ENCODE measurements around the gene GARIN5B.
"Not testable (repeated sequence)": the region's sequence is repeated elsewhere in the genome, so short reads cannot be mapped to it uniquely, and the experiment has no call there.

GARIN5B gene

DNA sequence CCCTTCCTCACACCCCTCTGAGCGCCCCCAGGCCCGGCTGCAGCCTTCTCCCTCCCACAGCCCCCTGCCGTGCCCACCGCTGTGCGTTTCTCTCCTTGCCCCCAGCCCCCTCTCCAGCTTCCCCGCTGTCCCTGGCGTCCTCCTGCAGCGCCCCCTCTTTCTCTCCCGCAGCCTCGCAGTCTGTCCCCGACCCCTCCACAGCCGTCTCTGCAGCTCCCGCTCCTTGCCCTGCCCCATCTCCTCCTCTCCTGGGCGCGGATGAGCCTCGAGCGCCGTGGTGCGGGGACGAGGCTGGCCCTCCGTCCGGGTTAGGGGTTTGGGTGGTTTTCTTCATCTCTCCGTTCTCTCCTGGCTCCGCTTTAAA is 22.3 kb downstream of the GARIN5B start:
- H3K27ac Mint-ChIP-seq = peak overlapping the region; percentile 98
- H3K36me3 Mint-ChIP-seq = peaks cover 3% of the 10 kb centered on the region
- H3K4me1 Mint-ChIP-seq = peaks cover 23% of the 10 kb centered on the region

DNA sequence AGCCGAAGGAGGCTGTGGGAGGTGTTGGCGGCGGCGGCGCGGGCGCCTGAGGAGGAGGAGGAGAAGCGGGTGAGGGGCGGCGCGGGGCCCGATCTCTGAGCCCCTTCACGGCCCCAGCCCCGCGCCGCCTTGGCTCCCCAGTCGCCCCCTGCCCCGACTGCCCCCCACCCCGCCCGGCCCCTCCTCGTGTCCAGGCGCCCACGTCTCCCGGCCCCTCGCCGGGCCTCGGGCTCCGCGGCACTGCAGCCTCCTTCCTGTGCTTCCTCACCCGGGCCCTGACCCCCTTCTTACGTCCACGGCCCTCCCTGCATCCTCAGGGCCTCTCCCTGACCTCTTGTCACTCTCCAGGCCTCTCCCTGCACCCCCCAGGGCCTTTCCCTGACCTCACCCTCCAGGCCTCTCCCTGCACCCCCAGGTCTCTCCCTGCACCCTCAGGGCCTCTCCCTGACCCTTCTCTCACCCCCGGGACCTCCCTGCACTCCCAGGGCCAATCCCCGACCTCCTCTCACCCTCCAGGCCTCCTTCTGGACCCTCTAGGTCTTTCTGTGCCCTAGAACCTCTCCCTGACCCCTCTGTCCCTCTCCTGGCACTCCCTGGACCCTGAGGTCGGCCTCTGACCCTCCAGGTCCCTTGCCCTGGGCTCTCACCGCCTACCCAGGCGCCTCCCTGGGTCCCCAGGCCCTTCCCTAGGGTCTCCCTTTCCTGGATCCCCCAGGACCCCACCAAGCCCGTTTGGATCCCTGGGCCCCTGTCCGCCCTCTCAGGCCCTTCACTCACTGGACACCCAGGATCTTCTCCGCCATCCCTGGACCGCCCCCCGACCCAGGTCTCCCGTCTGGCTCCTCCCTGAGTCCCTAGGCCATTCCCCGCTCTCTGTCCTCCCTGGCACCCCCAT is 22.9 kb downstream of the GARIN5B start:
- Mint-ChIP-seq H3K9me3 (no peaks in the 10 kb centered on the region), H3K36me3 (peaks cover 3% of the 10 kb centered on the region), H3K4me3 (peak overlapping the region; percentile 95), H3K4me1 (peaks cover 23% of the 10 kb centered on the region), H3K27ac (peak overlapping the region; percentile 98), H3K27me3 (peaks cover 16% of the 10 kb centered on the region)
- no peak for ATAC-seq (ENCODE audit: low read depth)
- peak; percentile 30 to 49 for DNase-seq (ENCODE audit: low spot score in 2 of 2)

More for the DNA sequence above, 22.3 kb downstream of the GARIN5B start:
- Mint-ChIP-seq H3K27me3 (peaks cover 16% of the 10 kb centered on the region), H3K9me3 (no peaks in the 10 kb centered on the region), H3K4me3 (peak overlapping the region; percentile 95)
- no peak for ATAC-seq (ENCODE audit: low read depth)
- no peak for DNase-seq (ENCODE audit: low spot score in 2 of 2)

DNA sequence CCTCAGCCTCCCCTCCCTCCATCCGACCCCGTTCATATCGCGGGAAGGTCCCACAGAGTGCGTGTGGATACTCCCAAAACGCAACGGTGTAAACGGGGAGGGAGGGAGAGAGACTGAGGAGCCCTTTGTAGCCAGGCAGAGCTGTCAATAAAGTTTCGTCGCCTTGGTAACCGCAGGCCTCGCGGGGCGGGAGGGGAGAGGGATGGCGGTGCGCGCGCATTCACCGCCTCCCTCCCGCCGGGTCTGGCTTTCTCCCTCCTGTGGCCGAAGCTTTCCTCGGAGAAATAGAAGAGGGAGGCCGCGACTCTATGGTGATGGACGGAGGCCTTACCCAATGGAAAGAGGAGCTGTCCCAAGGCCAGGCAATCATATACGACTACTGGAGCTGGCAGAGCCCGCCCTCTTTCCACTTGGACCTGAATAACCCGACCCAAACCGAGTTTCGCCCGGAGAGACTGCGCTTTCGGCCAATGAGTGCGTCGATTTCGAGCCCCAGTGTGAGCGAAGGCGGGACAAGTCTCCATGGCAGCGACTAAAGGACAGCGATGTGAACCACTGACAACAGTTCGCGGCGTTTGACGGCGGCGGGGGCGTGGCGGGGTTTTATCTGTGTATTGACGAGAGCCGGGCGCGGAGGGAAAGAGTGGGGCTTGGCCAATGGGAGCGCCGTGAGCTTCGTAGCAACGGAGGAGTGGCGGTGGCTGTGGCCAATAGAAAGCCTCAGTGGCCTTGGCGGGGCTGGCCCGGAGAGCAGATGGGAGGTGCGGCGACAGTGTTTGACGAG is 23.8 kb downstream of the GARIN5B start, which contains the start of gene KMT5C:
KMT5C (plus strand) TSS at position 772 of the 784 bp plus-strand sequence. CDS start 2,061 bp downstream, outside the sequence.
- H3K4me1 Mint-ChIP-seq = peaks cover 23% of the 10 kb centered on the region
- DNase-seq (ENCODE audit: low spot score in 2 of 2) (peak; percentile 98 to 100), ATAC-seq (ENCODE audit: low read depth) (peak; percentile 72)
- no peaks in the 10 kb centered on the region for H3K9me3 Mint-ChIP-seq
- H3K27ac Mint-ChIP-seq = peak within 1 kb of the TSS; percentile 98
- peaks cover 3% of the 10 kb centered on the region for H3K36me3 Mint-ChIP-seq
- H3K4me3 Mint-ChIP-seq = peak within 1 kb of the TSS; percentile 95
- peaks cover 18% of the 10 kb centered on the region for H3K27me3 Mint-ChIP-seq

DNA sequence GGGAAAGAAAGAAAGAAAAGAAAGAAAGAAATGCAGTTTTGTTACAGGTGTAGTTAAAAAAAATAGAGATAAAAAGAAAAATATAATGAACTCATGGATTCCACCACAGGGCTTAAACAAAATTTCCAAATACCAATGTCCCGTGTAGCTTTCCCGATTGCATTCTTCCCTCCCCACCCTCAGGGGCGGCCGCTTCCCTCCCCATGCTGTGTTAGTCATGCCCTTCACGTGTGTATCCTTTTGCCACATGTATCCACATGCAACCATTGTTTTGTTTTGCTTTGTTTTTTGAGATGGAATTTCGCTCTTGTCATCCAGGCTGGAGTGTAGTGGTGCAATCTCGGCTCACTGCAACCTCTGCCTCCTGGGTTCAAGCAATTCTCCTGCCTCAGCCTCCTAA is 27.0 kb downstream of the GARIN5B start:
- H3K4me1 Mint-ChIP-seq = peaks cover 18% of the 10 kb centered on the region
- H3K27ac Mint-ChIP-seq = no peak overlapping the region
- no peaks in the 10 kb centered on the region for H3K9me3 Mint-ChIP-seq
- H3K27me3 Mint-ChIP-seq = peaks cover 22% of the 10 kb centered on the region
- no peak for ATAC-seq (ENCODE audit: low read depth)
- no peaks in the 10 kb centered on the region for H3K36me3 Mint-ChIP-seq
- no peak for DNase-seq (ENCODE audit: low spot score in 2 of 2)
- H3K4me3 Mint-ChIP-seq = no peak overlapping the region

DNA sequence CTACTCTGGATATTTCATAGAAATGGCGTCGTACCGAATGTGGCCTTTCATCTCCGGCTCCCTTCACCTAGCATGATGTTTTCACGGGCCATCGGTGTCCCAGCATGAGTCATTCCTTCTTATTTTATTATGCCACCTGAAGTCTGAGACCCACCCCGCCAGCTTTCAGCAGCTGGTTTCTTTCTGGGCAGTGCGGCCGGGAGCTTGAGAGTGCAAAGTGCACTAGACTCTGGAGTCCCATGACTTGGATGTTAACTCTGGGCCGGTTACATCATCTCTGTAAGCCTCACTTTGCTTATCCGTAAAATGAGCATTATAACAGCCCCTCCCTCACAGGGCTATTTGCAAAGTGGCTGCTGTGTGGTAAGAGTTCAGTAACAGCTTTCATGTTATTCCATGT is 29.2 kb downstream of the GARIN5B start:
- H3K4me1 Mint-ChIP-seq = peaks cover 5% of the 10 kb centered on the region
- ATAC-seq (ENCODE audit: low read depth) = no peak
- H3K36me3 Mint-ChIP-seq = no peaks in the 10 kb centered on the region
- DNase-seq (ENCODE audit: low spot score in 2 of 2) = no peak
- peaks cover 20% of the 10 kb centered on the region for H3K27me3 Mint-ChIP-seq
- H3K27ac Mint-ChIP-seq = no peak overlapping the region
- no peak overlapping the region for H3K4me3 Mint-ChIP-seq
- H3K9me3 Mint-ChIP-seq = no peaks in the 10 kb centered on the region

DNA sequence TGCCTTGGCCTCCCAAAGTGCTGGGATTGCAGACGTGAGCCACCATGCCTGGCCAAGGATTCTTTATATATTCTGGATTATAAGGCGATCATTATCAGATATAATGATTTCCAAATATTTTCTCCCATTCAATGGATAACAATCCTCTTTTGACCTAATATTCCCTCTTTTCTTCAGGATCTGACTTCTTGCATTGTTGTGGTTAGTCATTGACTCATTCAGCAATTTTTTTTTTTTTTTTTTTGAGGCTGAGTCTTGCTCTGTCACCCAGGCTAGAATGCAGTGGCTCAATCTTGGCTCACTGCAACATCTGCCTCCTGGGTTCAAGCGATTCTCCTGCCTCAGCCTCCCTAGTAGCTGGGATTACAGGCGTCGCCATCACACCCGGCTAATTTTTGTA is 33.3 kb downstream of the GARIN5B start:
- H3K4me3 Mint-ChIP-seq; H3K27ac Mint-ChIP-seq; H3K9me3 Mint-ChIP-seq; H3K4me1 Mint-ChIP-seq; ATAC-seq (ENCODE audit: low read depth); H3K36me3 Mint-ChIP-seq; DNase-seq (ENCODE audit: low spot score in 2 of 2): not testable (repeated sequence)
- peaks cover 15% of the 10 kb centered on the region for H3K27me3 Mint-ChIP-seq

DNA sequence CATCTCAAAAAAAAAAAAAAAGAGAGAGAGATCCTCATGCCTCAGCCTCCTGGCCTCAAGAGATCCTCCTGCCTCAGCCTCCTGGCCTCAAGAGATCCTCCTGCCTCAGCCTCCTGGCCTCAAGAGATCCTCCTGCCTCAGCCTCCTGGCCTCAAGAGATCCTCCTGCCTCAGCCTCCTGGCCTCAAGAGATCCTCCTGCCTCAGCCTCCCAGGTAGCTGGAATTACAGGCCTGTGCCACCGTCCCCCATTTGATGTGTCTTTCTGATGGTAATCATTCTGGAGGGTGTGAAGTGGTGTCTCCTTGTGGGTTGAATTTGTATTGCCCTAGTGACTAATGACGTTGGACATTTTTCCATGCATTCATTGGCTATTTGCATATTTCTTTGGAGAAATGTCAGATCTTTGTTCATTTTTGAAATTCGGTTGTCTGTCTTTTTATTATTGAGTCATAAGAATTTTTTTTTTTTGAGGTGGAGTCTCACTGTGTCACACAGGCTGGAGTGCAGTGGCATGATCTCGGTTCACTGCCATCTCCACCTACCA is 34.2 kb downstream of the GARIN5B start:
- not testable (repeated sequence) for DNase-seq (ENCODE audit: low spot score in 2 of 2); ATAC-seq (ENCODE audit: low read depth); H3K27ac Mint-ChIP-seq; H3K36me3 Mint-ChIP-seq; H3K4me1 Mint-ChIP-seq; H3K9me3 Mint-ChIP-seq; H3K4me3 Mint-ChIP-seq
- peaks cover 16% of the 10 kb centered on the region for H3K27me3 Mint-ChIP-seq

DNA sequence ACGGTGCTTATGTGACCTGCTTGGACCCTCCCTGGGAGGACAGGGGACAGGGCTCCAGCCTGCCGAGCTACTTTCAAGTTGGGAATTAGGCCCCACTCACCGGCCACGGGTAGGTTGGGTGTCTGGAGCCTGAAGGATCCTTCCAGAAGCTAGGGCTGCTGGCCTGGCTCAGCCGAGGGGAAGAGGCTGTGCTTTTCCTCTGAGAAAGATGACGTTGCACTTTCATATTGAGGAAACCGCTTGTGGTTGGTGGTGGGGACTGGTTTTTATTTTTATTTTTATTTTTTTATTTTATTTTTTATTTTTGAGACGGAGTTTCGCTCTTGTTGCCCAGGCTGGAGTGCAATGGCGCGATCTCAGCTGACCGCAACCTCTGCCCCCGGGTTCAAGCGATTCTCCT is 37.9 kb downstream of the GARIN5B start, which contains the start of gene TMEM150B:
TMEM150B (minus strand) TSS at position 170 of the 400 bp plus-strand sequence. CDS start 4,305 bp downstream, outside the sequence.
- Mint-ChIP-seq H3K36me3 (no peaks in the 10 kb centered on the region), H3K4me1 (peaks cover 3% of the 10 kb centered on the region), H3K27me3 (peaks cover 21% of the 10 kb centered on the region), H3K4me3 (no peak within 1 kb of the TSS), H3K9me3 (no peaks in the 10 kb centered on the region), H3K27ac (no peak within 1 kb of the TSS)
- DNase-seq (ENCODE audit: low spot score in 2 of 2) (no peak), ATAC-seq (ENCODE audit: low read depth) (peak; percentile 46)

DNA sequence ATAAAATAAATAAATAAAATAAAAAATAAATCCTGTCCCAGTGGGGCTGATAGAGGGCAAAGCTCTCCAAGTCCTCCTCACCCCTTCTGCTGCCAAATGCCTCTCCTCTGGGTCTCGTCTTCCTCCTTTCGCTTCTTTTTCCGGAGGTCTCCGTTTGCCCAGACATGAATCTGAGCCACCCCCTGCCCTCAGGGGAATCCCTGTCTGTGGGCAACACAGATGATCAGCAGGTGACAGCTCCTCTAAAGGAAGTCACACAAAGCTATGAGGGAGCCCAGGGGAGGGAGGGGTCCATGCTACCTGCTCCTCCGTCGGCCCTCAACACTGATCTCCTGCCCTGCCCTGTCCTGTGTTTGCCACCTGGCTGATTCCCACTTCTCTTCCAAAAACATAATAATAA is 38.4 kb downstream of the GARIN5B start:
- ATAC-seq (ENCODE audit: low read depth) = peak; percentile 50
- H3K27me3 Mint-ChIP-seq = peaks cover 23% of the 10 kb centered on the region
- no peak overlapping the region for H3K27ac Mint-ChIP-seq
- H3K9me3 Mint-ChIP-seq = no peaks in the 10 kb centered on the region
- H3K4me1 Mint-ChIP-seq = peaks cover 3% of the 10 kb centered on the region
- DNase-seq (ENCODE audit: low spot score in 2 of 2) = no peak
- H3K36me3 Mint-ChIP-seq = no peaks in the 10 kb centered on the region
- no peak overlapping the region for H3K4me3 Mint-ChIP-seq

DNA sequence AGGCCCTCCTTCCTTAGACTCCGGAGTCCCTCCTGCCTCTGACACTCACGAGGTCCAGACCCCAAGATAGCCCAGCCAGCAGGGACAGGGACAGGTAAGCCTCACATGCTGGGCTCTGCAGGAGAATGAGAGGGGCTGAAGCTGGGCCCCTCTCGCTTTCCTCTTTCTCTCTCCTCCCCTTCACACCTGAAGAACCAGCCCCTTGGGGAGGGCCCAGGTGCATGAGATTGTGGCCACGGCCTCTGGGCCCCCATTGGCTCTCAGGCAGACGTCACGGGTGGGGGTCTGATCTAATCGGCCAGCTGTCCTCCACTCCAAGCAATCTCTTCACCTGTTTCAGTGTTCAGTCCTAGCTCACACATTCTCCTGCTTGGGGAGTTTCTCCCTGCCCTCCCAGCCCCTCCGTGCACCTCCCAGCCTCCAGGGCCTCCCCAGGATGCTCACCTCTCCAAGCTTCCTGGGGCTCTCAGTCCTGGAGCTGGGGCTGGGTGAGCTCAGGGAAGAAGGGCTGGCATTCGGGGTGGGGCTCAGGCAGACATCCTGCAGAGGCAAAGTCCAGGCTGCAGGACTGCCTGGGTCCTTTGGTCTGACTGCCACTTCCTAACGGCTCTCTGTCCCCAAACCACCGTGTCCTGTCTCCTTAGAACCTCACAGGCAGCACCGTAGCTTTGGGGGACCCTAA is 40.7 kb downstream of the GARIN5B start:
- no peak overlapping the region for H3K4me3 Mint-ChIP-seq
- H3K4me1 Mint-ChIP-seq = peaks cover 3% of the 10 kb centered on the region
- no peak for ATAC-seq (ENCODE audit: low read depth)
- H3K36me3 Mint-ChIP-seq = no peaks in the 10 kb centered on the region
- no peak overlapping the region for H3K27ac Mint-ChIP-seq
- H3K27me3 Mint-ChIP-seq = peaks cover 18% of the 10 kb centered on the region
- no peak for DNase-seq (ENCODE audit: low spot score in 2 of 2)
- no peaks in the 10 kb centered on the region for H3K9me3 Mint-ChIP-seq

DNA sequence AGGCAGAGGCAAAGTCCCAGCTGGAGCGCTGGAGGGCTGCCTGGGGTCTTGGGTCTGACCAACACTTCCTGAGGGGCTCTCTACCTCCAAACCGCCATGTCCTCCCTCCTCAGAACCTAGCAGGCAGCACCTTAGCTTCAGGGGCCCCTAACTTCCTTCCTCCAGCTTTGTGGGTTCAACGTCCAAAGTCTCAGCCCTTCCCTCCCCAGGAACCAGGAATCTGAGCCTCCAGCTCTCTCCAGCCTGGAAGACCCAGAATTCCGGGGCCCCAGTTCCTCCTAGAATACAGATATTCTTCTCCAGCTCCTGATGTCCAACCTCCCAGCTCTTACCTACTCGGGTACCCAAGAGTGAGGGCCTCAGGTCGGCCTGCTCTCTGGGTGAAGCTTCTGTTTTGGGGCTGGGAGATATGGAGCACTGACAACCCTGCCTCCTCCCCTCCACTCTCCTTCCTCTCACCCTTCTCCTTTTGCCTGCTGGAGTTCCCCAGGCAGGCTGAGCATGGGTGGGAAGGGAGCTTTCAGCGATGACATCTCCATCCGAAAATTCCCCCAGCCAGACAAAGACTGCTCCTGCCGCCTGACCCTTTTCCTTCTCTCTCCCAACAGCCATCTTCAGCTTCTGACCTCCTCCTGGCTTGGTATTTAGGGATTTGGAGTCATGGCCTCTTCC is 41.5 kb downstream of the GARIN5B start:
- Mint-ChIP-seq H3K27ac (no peak overlapping the region), H3K27me3 (peaks cover 18% of the 10 kb centered on the region), H3K4me1 (peaks cover 3% of the 10 kb centered on the region), H3K9me3 (no peaks in the 10 kb centered on the region), H3K36me3 (no peaks in the 10 kb centered on the region), H3K4me3 (no peak overlapping the region)
- DNase-seq (ENCODE audit: low spot score in 2 of 2) (no peak), ATAC-seq (ENCODE audit: low read depth) (no peak)

DNA sequence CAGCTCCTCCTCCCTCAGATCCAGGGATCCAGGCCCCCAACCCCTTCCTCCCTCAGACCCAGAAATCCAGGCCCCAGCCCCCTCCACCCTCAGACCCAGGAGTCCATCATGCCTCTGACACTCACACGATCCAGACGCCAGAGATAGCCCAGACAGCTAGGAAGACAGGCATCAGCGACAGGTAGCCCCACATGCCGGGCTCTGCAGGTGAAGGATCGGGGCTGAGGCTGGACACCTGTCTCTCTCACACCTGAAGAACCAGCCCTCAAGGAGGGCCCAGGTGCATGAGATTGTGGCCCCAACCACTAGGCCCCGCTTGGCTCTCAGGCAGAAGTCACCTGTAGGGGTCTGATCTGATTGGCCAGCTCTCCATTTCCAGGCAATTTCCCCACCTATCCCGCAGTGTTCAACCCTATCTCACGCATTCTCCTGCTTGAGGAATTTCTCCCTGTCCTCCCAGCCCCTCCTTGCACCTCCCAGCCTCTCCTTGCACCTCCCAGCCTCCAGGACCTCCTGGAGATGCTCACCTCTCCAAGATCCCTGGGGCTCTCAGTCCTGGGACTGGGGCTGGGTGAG is 42.1 kb downstream of the GARIN5B start:
- no peaks in the 10 kb centered on the region for H3K36me3 Mint-ChIP-seq
- H3K27ac Mint-ChIP-seq = no peak overlapping the region
- H3K9me3 Mint-ChIP-seq = no peaks in the 10 kb centered on the region

DNA sequence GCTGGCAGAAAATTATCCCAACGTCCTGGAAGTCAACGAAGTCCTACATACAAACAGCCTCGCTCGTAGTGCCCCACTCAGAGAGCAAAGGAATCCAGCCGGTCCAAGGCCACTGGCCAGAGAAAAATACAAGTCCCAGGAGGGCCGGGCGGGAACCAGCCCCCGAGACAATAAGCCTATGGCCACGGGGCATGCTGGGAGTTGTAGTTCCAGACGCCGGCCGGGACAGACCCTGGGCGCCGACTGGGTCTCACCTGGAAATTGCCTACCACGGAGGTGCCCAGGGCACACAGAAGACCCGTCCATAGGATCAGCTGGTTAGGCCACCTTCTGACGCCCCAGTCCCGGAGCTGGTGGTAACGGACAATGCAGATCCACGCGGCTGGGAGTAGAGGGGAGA is 43.3 kb downstream of the GARIN5B start:
- H3K36me3 Mint-ChIP-seq = no peaks in the 10 kb centered on the region
- no peaks in the 10 kb centered on the region for H3K9me3 Mint-ChIP-seq
- peaks cover 5% of the 10 kb centered on the region for H3K4me1 Mint-ChIP-seq
- no peak overlapping the region for H3K4me3 Mint-ChIP-seq
- H3K27me3 Mint-ChIP-seq = peaks cover 14% of the 10 kb centered on the region
- H3K27ac Mint-ChIP-seq = no peak overlapping the region
- DNase-seq (ENCODE audit: low spot score in 2 of 2) = no peak
- ATAC-seq (ENCODE audit: low read depth) = no peak

More for the DNA sequence above, 42.1 kb downstream of the GARIN5B start:
- Mint-ChIP-seq H3K27me3 (peaks cover 18% of the 10 kb centered on the region), H3K4me3 (no peak overlapping the region), H3K4me1 (peaks cover 5% of the 10 kb centered on the region)
- ATAC-seq (ENCODE audit: low read depth) (no peak), DNase-seq (ENCODE audit: low spot score in 2 of 2) (no peak)
